Measurements from ENCODE around the gene AKAP7.

DNA sequence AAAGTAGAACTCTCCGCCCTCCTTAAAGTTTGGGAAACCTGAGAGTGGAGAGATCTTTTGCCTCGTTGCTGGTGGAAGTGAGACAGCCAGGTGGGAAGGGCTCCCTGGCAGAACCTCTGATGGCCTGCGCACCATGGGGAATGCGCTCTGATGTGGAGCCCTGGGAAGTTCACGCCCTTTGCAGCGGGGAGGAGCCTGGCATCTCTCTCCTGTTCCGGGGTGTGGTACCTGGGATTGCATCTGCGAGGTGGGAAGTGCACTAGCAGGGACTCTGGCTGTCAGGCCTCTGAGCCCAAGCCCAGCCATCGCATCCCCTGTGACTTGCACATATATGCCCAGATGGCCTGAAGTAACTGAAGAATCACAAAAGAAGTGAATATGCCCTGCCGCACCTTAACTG, 159.8 kb downstream of the AKAP7 start:
- TF ChIP-seq, protein P1, sequence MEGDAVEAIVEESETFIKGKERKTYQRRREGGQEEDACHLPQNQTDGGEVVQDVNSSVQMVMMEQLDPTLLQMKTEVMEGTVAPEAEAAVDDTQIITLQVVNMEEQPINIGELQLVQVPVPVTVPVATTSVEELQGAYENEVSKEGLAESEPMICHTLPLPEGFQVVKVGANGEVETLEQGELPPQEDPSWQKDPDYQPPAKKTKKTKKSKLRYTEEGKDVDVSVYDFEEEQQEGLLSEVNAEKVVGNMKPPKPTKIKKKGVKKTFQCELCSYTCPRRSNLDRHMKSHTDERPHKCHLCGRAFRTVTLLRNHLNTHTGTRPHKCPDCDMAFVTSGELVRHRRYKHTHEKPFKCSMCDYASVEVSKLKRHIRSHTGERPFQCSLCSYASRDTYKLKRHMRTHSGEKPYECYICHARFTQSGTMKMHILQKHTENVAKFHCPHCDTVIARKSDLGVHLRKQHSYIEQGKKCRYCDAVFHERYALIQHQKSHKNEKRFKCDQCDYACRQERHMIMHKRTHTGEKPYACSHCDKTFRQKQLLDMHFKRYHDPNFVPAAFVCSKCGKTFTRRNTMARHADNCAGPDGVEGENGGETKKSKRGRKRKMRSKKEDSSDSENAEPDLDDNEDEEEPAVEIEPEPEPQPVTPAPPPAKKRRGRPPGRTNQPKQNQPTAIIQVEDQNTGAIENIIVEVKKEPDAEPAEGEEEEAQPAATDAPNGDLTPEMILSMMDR (IDR thresholded peaks at IDR 0.05; ENCODE audit: borderline replicate concordance, extremely low read depth, low read length, poor library complexity, severe bottlenecking) = no peak
- TF ChIP-seq EZH2 (IDR thresholded peaks at IDR 0.05; ENCODE audit: borderline replicate concordance, low read depth, low read length, severe bottlenecking) = no peak
